HG02678 (cell line): ENCODE data around the gene GABRB2.

ENCODE experiments used
- ATAC-seq: cut with Tn5 transposase; IDR thresholded peaks from one replicate; pipeline ENCODE4 v1.9.1; 2021; ENCODE audit warnings: mild to moderate bottlenecking, moderate library complexity; ENCODE audit not compliant: unreplicated experiment

GABRB2 gene

DNA sequence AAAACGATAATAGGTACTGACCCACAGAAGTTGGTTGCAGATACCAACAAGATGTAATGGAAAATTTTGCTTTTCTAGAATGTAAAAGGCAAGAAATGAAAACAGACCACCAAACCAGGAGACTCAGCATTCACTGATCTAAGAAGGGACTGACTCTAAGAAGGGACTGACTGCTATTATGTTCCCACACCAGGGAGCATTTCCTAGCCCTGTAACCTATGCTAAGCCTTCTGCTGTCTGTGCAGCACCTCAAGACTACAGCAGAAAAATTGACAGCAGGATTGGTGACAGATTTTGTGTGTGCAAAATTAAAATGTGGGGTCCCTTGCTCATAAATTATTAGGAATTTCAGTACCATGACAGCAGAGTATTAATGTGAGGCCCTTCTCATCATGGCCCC, 154.8 kb downstream of the GABRB2 start:
- ATAC-seq = no peak

DNA sequence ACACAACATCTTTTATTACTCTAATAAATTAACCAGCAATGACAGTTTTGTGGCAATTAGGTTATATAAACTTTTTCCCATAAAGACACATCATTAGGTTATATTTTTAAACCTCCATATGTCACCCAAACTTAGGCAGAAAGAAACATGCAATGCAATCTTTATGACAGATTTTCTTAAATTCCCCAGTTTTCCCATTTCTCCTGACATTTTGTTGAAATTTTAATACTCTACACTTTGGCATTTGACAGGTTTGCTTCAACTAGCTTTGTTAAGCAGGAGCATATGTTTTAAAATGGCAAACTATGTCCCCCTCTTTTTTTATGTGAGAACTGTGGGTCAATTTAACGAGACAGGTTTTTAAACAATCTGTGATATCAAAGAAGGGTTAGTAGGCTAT, 155.5 kb downstream of the GABRB2 start:
- ATAC-seq = no peak

DNA sequence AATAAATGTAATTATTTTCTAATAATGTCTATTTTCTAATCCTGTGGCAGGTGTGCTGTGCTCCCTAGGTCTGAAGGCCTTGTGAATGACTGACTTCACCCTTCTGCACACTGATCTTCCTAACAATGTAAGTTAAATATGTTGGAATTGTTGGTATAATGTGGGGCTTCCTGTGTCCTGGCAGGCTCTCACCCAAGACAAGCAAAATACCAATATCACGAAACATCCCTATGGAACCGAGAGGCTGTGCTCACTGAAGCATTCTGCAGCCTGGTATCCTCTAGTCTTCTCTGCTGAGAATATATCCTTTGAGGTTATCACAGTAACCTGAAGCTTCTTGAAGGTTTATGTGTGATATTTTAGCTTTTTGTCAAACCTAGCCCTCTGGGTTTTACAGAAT, 159.4 kb downstream of the GABRB2 start:
- ATAC-seq = no peak

DNA sequence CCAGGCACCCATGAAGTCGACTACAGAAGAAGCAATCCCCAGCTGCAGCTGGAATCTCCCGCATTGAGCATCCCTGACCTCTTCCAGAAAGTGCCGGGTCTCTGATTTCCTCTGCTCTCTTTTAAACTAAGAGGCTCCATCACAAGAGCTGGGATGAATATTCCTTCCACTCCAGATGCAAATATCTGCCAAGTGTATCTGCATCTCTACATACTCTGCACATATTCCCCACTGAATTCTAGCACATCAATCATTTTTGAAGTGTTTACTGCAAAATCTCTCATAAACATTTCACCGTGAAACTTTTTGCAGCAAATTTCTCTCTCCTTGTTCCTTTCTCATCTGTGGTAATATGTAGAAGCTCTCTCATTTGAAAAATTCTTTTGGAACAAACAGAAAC, 161.5 kb downstream of the GABRB2 start:
- ATAC-seq = no peak

DNA sequence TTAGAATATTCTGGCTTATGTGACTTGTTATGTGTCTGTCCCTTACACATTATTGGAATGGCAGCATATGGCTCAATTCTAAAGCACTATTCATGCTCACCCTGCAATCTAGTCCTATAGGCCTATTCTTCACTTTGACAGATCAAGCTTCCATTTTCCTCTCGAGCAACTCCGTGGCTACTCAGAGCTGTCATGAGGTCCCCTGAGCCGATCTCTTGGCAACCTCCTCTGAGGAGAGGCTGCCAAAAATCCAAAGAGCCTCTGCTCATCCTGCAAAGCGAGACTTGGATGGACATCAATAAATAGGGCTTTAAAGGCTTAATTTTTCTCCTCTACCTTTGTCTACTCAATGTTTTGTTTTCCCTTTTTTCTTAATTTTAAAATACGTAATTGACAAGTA, 163.8 kb downstream of the GABRB2 start:
- no peak for ATAC-seq

DNA sequence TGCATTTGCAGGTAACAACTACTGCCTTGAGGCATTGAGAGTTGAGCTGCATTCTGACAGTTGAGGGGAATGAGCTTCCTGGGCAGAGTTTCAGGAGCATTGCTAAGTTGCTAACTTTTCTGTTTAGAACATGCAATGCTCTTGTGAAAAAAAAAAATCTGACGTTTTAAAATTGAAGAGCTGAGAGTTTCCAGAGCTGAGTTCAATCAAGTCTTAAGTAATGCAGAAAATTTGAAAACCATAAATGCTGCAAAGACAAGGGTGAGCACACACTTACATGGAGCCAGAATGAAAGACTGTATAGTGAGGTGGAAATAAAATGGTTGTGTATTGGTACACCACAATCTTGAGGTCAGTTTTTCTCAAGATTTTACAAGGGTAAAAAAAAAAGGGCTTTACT, 166.0 kb downstream of the GABRB2 start:
- no peak for ATAC-seq

DNA sequence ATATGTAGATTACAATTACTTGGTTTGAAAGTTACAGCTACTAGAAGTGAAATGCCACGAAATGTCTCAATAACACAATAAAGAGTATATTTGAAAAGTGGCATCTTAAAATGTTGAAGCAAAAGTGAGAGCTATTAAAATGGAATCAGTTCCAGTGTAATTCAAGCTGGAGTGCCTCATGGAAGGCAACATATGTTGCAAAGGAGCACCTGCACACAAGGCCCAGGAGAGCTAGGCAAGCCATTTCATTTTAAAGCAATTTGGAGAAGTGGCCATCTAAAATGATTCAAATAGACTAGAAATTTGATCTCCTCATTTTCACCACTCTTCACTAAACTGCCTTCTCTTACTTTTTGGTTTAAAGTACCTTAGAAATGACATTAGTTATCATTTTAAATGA, 167.8 kb downstream of the GABRB2 start:
- ATAC-seq = no peak

DNA sequence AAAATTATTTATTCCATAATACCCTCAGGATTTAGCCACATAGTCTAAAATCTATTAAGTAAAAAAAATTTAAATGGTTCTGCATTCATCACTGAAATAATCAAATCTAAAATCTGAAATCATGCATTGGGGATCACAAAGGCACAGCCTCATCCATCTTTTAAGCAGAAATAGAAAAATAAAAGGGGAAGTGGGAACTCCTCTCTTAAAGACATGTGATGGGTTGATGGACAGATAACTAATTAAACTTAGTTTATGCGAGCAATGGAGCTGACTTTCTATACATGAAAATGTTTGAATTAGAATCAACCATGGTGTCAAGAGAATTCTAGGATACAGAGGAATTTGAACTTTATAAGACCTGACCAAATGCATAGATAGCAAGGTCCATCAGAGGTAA, 170.5 kb downstream of the GABRB2 start:
- ATAC-seq = no peak

DNA sequence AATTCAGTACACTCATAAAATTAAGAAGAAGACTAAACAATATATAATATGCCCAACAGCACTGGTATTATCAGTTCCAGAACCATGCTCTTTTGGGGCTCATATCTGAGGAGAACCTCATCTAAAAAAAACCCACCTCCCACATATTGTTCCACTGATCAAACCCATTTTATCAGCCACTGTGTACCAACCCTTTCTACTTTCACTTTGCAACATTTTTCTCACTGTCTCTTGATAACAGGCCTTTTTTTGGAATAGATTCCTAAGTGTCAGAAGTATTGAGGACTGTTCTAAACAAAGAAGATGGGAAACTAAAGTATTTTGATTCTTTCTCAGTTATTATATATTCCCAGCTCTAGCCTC, 173.2 kb downstream of the GABRB2 start:
- ATAC-seq = no peak

DNA sequence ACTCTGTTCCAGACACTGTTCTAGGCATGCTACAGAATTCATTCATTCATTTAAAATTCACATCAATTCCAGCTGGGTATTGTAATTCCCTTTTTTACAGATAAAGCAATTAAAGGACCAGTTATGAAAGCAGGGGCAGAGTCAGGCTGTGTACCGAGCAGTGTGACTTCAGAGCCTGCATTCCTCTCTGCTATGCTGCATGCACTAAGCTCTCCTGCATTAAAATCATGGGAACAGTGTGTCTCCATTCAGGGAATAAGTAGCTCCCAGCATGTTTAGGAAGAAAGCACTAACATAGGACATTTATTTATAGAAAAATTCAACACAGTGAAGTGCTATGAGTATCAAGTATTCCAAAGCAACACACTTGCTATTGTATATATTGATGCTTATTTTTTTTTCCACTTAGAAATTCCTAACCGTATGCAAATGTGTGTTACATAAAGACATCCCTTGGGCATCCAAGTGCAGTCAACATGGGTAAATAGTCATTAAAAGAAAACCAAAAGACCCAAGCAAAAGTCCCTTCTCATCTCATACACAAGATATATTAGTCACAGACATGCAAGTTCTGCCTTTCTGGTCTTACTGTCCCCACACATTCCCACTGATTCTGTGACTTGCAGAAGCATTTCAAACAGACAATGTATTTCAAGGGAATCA, 173.7 kb downstream of the GABRB2 start:
- ATAC-seq = no peak

DNA sequence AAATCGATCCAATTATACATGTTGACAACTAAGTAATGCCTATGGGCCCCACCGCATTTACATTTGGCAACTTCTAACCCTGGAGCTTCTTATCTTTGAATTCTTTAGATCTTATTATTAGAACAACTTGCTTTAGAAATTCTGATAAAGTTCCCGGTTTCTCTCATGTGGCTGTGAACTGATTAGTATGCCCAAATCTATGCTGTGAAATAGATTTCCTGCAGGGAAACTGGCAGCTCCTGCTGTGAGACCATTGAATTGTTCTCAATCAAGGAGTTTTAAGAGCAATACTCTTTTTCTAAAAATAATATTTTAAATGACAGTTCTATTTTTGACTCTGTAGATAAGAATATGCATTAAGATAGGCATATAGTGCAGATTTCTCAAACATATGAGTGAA, 177.5 kb downstream of the GABRB2 start:
- ATAC-seq = no peak

DNA sequence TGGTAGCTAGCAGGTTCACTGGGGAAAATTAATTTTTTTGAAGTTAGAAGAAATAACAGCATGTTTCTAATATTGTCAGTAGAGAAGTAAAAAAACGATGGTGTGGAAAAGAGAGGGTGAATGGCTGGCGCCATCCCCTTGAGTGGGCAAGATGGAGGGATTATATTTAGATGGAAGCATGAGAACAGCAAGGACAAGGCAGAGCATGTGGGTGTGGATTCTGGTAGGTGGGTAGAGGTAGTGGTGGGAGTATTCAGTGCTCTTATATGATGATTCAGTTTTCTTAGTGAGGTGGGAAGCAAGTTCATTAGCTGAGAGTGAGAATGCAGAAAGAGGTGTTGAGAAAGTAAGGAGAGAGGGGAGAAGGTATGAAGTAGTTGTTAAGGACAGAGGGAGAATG, 188.1 kb downstream of the GABRB2 start:
- no peak for ATAC-seq

DNA sequence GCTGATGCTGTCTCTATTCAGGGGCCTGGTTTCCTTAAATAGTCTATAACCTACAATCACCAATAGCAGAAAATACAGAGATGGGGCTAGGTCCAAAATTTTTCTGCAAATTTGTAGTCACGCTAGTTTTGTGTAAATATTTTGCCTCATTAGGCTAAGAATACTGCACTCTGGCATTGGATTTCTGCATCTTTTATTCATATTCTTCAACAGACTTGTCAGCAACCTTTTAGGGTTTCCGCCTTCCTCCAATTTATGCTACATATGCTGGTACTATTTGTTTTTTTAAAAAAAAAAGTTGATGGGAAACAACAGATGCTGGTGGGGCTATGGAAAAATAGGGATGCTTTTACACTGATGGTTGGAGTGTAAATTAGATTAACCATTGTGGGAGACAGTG, 202.3 kb downstream of the GABRB2 start:
- no peak for ATAC-seq

DNA sequence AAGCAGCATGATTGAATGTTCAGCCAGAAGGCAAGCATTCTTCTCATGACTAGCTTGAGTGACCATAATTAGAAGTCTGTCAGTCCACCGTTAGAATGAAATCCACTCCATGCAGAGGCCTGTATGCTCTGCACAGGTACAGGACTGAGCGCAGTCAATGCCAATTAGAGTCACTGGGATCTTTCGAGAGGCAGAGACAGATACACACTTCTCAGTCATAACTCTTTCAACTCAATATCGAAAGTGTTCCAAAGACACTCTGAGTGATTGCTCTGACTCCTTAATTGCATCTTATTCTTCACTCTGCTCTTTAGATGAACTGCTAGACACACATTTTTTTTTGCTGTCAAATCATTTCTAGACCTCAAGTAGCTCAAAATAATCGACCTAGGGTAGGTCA, 203.6 kb downstream of the GABRB2 start:
- no peak for ATAC-seq

DNA sequence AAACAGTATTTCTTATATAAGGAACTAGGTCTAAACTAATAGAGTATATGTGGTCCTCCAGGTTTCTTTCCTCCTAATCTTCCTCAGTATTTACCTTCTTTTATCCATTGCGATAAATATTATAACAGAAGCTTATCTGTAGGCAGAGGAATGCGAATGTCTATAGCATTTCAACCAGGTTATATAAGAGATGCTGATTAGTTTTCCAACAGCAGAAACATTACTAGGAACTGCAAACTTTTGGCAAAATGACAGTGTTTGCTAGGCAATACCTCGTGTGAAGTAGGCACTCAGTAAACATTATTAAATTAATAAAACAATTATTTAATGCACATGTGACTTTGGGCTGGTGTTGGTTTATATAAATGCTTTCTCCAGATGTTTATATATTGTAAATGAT, 206.5 kb downstream of the GABRB2 start:
- ATAC-seq = no peak

DNA sequence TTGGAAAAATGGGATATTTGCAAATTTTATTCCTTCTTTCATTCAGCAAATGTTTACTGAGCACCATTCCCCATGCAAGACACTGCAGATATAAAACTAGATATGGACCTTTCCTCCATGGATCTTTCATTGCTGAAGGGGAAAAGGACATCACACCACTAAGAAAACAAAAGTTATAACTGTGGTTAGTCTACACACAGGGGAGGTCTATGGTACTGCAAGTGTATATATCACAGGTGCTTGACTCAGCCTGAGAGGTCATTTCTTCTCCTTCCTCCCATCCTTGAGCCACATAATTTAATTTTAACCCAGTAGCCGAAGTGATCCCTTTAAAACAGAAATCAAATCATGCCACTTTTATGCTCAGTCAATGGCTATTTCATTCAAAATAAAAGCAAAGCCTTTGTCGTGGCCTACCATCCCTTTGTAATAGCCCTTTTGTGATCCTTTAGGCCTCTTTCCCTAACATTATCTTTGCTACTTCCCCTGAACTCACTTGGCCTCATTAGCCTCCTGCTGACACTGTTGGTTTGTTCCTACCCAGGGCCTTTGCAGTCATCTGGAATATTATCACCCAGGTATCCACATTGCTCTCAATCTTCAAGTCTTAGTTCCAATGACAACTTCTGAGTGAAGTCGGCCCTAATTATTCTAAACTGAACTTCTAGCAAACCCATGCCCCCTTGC, 213.2 kb downstream of the GABRB2 start:
- no peak for ATAC-seq

DNA sequence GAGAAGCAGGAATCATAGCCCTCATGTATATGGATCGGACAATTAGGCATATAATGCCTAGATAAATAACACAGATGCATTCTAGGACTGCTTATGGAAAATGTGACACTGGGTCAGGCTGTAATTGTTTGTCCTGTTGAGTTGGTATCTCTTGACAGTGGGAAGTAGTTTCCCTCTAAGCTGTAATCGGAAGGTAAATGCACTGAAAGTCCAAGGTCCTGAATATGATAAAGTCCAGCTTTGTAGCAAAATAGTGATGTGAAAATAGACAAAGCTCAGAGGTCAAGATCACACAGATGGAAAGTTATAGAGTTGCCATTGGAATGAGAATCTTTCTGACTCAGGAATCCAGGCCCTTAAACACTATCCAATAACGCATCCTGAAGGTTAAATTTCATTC, 214.2 kb downstream of the GABRB2 start:
- no peak for ATAC-seq

DNA sequence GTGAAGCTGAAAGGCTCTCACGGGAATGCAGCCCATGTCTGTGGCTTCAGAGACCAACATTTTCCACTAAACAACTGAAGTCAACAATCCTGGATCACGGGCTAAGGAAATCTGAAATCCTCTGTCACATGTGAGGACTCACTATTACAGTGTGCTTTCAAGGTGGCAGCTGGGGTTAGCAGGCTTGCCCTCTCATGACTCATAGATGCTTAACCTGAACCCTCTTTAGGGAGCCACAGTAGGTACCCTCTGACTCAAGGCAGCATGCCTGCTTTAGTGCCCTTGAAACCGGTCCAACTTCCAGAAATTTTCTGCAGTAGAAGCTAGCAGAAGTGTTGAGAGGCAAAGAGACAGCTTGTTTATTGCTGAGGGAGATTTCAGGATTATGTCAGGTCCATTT, 232.5 kb downstream of the GABRB2 start:
- no peak for ATAC-seq

DNA sequence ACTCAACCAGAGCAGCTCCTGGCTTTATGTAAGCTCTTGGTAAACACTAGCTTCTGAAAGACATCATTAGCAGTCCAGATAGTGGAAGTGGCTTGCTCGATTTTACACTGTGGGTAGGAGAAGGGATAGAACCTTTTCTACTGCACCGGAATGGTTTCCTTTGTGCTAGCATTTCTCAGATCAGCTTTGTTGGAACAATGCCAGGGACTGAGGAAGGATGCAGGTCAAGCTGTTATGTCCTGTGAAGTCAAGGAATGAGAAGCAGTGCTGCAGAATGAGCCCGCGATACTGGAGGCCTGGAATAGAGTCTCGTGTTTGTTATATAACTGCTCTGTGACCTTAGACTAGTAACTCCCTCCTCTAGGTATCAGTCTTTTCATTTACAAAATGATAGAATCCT, 233.6 kb downstream of the GABRB2 start:
- ATAC-seq = no peak

DNA sequence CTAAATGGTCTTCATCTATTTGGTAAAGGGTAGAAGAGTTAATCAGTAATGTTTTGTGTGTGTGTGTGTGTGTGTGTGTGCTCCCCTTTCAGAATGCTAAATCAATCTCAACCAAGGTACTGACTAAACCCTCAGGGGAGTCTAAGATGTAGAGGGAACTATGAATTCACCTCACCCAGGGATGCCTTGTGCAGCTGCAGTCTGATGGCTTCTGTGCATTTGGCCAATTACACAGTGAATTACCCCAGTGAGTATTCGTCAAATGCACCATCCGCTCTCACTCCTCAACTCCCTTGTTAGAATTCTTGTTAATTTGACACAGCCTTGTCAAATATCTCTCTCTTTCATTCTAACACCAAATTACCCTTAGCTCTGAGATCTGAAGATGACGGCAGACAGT, 234.6 kb downstream of the GABRB2 start:
- peak; percentile 34 for ATAC-seq

DNA sequence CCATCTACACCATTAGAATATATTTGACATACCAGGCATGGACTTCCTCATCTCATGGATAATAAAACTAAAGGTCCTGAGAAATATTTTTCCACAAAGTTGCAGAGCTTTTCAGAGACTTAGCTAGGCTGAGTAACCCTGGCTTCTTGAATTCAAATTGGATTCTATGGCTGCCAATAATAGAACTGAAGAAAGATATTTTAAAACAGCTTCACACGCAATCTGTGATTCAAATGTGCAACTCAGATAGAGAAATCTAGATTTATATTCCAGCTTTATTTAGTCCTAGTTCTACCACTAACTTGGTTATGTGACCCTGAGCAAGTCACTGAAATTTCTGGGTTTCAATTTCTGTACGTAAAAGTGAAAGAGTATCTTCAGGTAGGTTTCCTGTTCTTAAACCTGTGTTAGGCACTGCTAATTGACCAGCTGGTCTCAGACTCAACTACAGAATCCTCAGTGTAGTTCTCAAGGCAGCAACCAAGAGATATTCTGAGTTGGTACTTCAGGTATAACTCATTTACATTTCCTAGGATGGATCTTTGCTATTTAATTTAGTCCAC, 235.3 kb downstream of the GABRB2 start:
- peak; percentile 87 for ATAC-seq

DNA sequence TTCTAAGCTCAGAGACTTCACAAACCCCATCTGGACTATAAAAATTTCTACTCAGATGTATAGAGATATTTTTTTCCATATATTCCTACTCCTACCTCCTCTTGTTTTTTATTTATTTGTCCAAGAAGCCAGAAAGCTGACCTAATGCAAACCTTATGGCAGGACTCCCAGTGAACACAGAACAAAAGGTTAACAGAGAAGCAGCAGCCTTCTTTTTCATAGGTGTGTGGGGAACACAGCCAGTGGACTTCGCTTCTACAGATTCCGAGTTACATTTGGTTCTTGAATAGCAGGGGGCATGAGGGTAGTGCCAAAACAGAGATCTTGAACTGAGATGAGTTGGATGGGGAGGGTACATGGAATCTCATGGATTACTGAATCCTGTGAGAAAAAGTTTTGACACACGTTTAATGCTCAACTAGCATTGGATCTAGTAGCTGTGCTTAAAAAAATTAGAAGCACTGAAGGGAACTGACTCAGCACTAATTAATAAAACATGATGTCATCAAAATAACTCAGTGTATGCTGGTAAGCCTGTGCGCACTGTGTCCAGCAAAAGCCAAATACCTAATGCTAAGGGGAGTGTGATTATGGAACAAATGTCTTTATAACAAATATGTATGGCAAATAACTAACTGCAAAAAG, 240.1 kb downstream of the GABRB2 start:
- no peak for ATAC-seq
